HEK293 (cell line): ENCODE results near the gene RB1.

Experiments used
- CTCF ChIA-PET: fragments of 350-600 bp; formaldehyde crosslinking; extraction: SDS; loops from one replicate; lab custom pipeline; 2021; ENCODE audit warnings: antibody characterized with exemption; lab: Yijun Ruan, JAX
- POLR2A ChIA-PET: fragments of 300-600 bp; formaldehyde crosslinking; extraction: SDS; loops from one replicate; lab custom pipeline; 2020; ENCODE audit warnings: antibody characterized with exemption, inconsistent platforms; lab: Yijun Ruan, JAX
- H3K27ac ChIP-seq: fragments of 200-500 bp; sonication (Bioruptor generic); 2 replicates; pipeline ENCODE4 v1.5.1; 2014; ENCODE audit warnings: low read depth, low read length, control low read depth, inconsistent platforms; ENCODE audit errors: extremely low read depth
- H3K36me3 ChIP-seq, 2 experiments: fragments of 200-500 bp in 1 of 2; sonication (Bioruptor generic) in 1 of 2; 1 replicate in 1 of 2; 2 replicates in 1 of 2; pipeline ENCODE4 v1.5.1; 2014 to 2017; ENCODE audit warnings: inconsistent platforms in 2 of 2, low read length in 2 of 2; ENCODE audit not compliant: control insufficient read depth in 2 of 2, insufficient read depth in 1 of 2
- H3K4me1 ChIP-seq: fragments of 200-500 bp; sonication (Bioruptor generic); 2 replicates; pipeline ENCODE4 v1.5.1; 2014; ENCODE audit warnings: mild to moderate bottlenecking, low read length, inconsistent platforms; ENCODE audit not compliant: control insufficient read depth, insufficient read depth
- H3K4me3 ChIP-seq: 2 replicates; pipeline ENCODE4 v1.5.1; 2011; ENCODE audit warnings: low read depth, mild to moderate bottlenecking, control low read depth, low read length, moderate library complexity
- H3K9me3 ChIP-seq: fragments of 200-500 bp; sonication (Bioruptor generic); 2 replicates; pipeline ENCODE4 v1.5.1; 2014; ENCODE audit warnings: low read depth, low read length, inconsistent platforms; ENCODE audit not compliant: control insufficient read depth, insufficient read depth
- BCL11A ChIP-seq: fragments of 450-650 bp; formaldehyde crosslinking; IDR thresholded peaks from 2 replicates; pipeline ENCODE4 v1.5.1; 2016; ENCODE audit warnings: low read depth, missing biosample characterization, missing genetic modification characterization
- GLI2 ChIP-seq: fragments of 450-650 bp; formaldehyde crosslinking; IDR thresholded peaks from 2 replicates; pipeline ENCODE4; 2017; ENCODE audit warnings: missing biosample characterization, missing genetic modification characterization, low read depth, borderline replicate concordance
- KLF17 ChIP-seq: fragments of 450-650 bp; formaldehyde crosslinking; IDR thresholded peaks from 2 replicates; pipeline ENCODE4 v1.5.1; 2016; ENCODE audit warnings: missing biosample characterization, missing genetic modification characterization
- KLF8 ChIP-seq: fragments of 450-650 bp; formaldehyde crosslinking; IDR thresholded peaks from 2 replicates; pipeline ENCODE4 v1.5.1; 2016; ENCODE audit warnings: missing biosample characterization, missing genetic modification characterization
- RBAK ChIP-seq: fragments of 450-650 bp; formaldehyde crosslinking; IDR thresholded peaks from 2 replicates; pipeline ENCODE4 v1.5.1; 2016; ENCODE audit warnings: missing biosample characterization, missing genetic modification characterization
- SCRT1 ChIP-seq: fragments of 450-650 bp; formaldehyde crosslinking; IDR thresholded peaks from 2 replicates; pipeline ENCODE4 v1.5.1; 2016; ENCODE audit warnings: missing biosample characterization, missing genetic modification characterization, borderline replicate concordance
- ZBTB17 ChIP-seq: fragments of 450-650 bp; formaldehyde crosslinking; IDR thresholded peaks from 2 replicates; pipeline ENCODE4 v1.5.1; 2016; ENCODE audit warnings: missing biosample characterization, missing genetic modification characterization
- ZFP3 ChIP-seq: fragments of 450-650 bp; formaldehyde crosslinking; IDR thresholded peaks from 2 replicates; pipeline ENCODE4 v1.5.1; 2016; ENCODE audit warnings: low read depth, missing biosample characterization, missing genetic modification characterization
- ZIC2 ChIP-seq: fragments of 450-650 bp; formaldehyde crosslinking; IDR thresholded peaks from 2 replicates; pipeline ENCODE4 v1.5.1; 2016; ENCODE audit warnings: missing biosample characterization, missing genetic modification characterization
- ZNF10 ChIP-seq: fragments of 450-650 bp; formaldehyde crosslinking; IDR thresholded peaks from 2 replicates; pipeline ENCODE4 v1.5.1; 2017; ENCODE audit warnings: missing biosample characterization, missing genetic modification characterization
- ZNF26 ChIP-seq: fragments of 450-650 bp; formaldehyde crosslinking; IDR thresholded peaks from 2 replicates; pipeline ENCODE4 v1.5.1; 2016; ENCODE audit warnings: missing biosample characterization, missing genetic modification characterization
- ZNF449 ChIP-seq: fragments of 450-650 bp; formaldehyde crosslinking; IDR thresholded peaks from 2 replicates; pipeline ENCODE4 v1.5.1; 2017; ENCODE audit warnings: missing biosample characterization, mild to moderate bottlenecking, missing genetic modification characterization, moderate library complexity
- ZNF518A ChIP-seq: fragments of 450-650 bp; formaldehyde crosslinking; conservative IDR thresholded peaks from 2 replicates; pipeline ENCODE4 v1.5.1; 2016; ENCODE audit warnings: low read depth, missing biosample characterization, missing genetic modification characterization
- ZNF521 ChIP-seq: fragments of 450-650 bp; formaldehyde crosslinking; IDR thresholded peaks from 2 replicates; pipeline ENCODE4 v1.5.1; 2017; ENCODE audit warnings: missing biosample characterization, mild to moderate bottlenecking, missing genetic modification characterization
- ZNF555 ChIP-seq: fragments of 450-650 bp; formaldehyde crosslinking; conservative IDR thresholded peaks from 2 replicates; pipeline ENCODE4 v1.5.1; 2017; ENCODE audit warnings: missing biosample characterization, mild to moderate bottlenecking, missing genetic modification characterization, inconsistent platforms
- ZNF571 ChIP-seq: fragments of 450-650 bp; formaldehyde crosslinking; IDR thresholded peaks from 2 replicates; pipeline ENCODE4 v1.5.0; 2017; ENCODE audit warnings: missing biosample characterization, missing genetic modification characterization
- ZNF629 ChIP-seq: fragments of 450-650 bp; formaldehyde crosslinking; IDR thresholded peaks from 2 replicates; pipeline ENCODE4 v1.5.1; 2017; ENCODE audit warnings: missing biosample characterization, missing genetic modification characterization
- ZNF677 ChIP-seq: fragments of 450-650 bp; IDR thresholded peaks from 2 replicates; pipeline ENCODE4 v1.5.0; 2018; ENCODE audit warnings: missing biosample characterization, mild to moderate bottlenecking, missing genetic modification characterization, moderate library complexity
- ZNF76 ChIP-seq: fragments of 450-650 bp; formaldehyde crosslinking; IDR thresholded peaks from 2 replicates; pipeline ENCODE4; 2016; ENCODE audit warnings: low read depth, missing biosample characterization, missing genetic modification characterization, borderline replicate concordance
- ZNF792 ChIP-seq: fragments of 450-650 bp; formaldehyde crosslinking; IDR thresholded peaks from 2 replicates; pipeline ENCODE4 v1.5.1; 2016; ENCODE audit warnings: missing biosample characterization, missing genetic modification characterization

Gene RB1

GRCh38 chr13:48457578-48458242 lies 154.2 kb downstream of the RB1 start (continued):
- no peak for TF ChIP-seq ZNF792 (tag by site-specific recombination)

GRCh38 chr13:48475230-48475629 lies 171.7 kb downstream of the RB1 start:
- Histone ChIP-seq H3K36me3 (peaks cover 0 to 13% of the 10 kb centered on the region in 2 experiments; a peak in 2 of 3 replicates), H3K4me1 (no peaks in the 10 kb centered on the region), H3K4me3 (no peak overlapping the region), H3K27ac (no peak overlapping the region)
- POLR2A ChIA-PET = no interaction called here
- no peak for TF ChIP-seq ZNF10 (tag by site-specific recombination)
- TF ChIP-seq ZNF677 = no peak
- no peak for TF ChIP-seq ZNF76 (tag by site-specific recombination)
- TF ChIP-seq, all 188 proteins: peak for 0
- CTCF ChIA-PET = no interaction called here
- no peaks in the 10 kb centered on the region for H3K9me3 ChIP-seq

- CTCF ChIA-PET = no interaction called here
- H3K4me3 ChIP-seq = no peak overlapping the region
- POLR2A ChIA-PET = no interaction called here
- TF ChIP-seq ZNF555 (tag by site-specific recombination) = no peak
- no peak for TF ChIP-seq GLI2 (tag by site-specific recombination)
- no peak for TF ChIP-seq KLF17
- TF ChIP-seq ZNF571 (tag by site-specific recombination) = no peak
- no peak for TF ChIP-seq SCRT1 (tag by site-specific recombination)
- TF ChIP-seq ZNF26 = no peak
- no peak for TF ChIP-seq ZNF449
- no peak for TF ChIP-seq ZIC2
- TF ChIP-seq ZNF518A (tag by site-specific recombination) = no peak
- no peak for TF ChIP-seq RBAK (tag by site-specific recombination)
- TF ChIP-seq ZNF629 (tag by site-specific recombination) = no peak
- no peak for TF ChIP-seq KLF8
- TF ChIP-seq ZFP3 (tag by site-specific recombination) = no peak
- no peak for TF ChIP-seq ZNF521 (tag by site-specific recombination)
- TF ChIP-seq ZBTB17 = no peak
- TF ChIP-seq BCL11A (tag by site-specific recombination) = no peak
Measured at GRCh38 chr13:48476215-48476614, 172.7 kb downstream of the RB1 start.

More at GRCh38 chr13:48476215-48476614, 172.7 kb downstream of the RB1 start:
- Histone ChIP-seq H3K36me3 (peaks cover 0 to 13% of the 10 kb centered on the region in 2 experiments; a peak in 2 of 3 replicates), H3K4me1 (no peaks in the 10 kb centered on the region), H3K27ac (no peak overlapping the region), H3K9me3 (no peaks in the 10 kb centered on the region)
